ENCODE measurements around the gene MAD1L1. TPM values are rescaled to one million over a fixed set of nuclear protein-coding genes. Genes with fewer than 3 reads are reported as not detected.
"Not testable (repeated sequence)": the region's sequence is repeated elsewhere in the genome, so short reads cannot be mapped to it uniquely, and the experiment has no call there.

The MAD1L1 gene
- total and polyA plus RNA-seq, 2 donors (not counting 3 experiments of a cell fraction or from before 2014, with no cell fraction given), result 34.1 to 42.3 TPM

GRCh38 chr7:1829111-1829510 lies 403.6 kb downstream of the MAD1L1 start:
- no TSS peak for BruUV-seq (replicated peaks)
- Histone ChIP-seq H3K4me3 (replicated peaks in 1 of 3; ENCODE audit: insufficient read depth in 1 of 3, low read depth in 1 of 3, low read length in 3 of 3) (no peak overlapping the region), H3K9me1 (replicated peaks; ENCODE audit: control insufficient read depth, extremely low read depth, insufficient read depth, low read length) (no peaks in the 10 kb centered on the region), H3K36me3 (ENCODE audit: control insufficient read depth in 2 of 2, extremely low read depth in 1 of 2, insufficient read depth in 2 of 2, low read length in 2 of 2) (no peaks in the 10 kb centered on the region), H3K9ac (replicated peaks; ENCODE audit: extremely low read depth, insufficient read depth, low read length) (no peak overlapping the region), H3K79me2 (ENCODE audit: control insufficient read depth, insufficient read depth, low read length) (no peaks in the 10 kb centered on the region), H4K20me1 (replicated peaks; ENCODE audit: control insufficient read depth, extremely low read depth, insufficient read depth, low read length) (no peaks in the 10 kb centered on the region), H3K4me1 (ENCODE audit: control insufficient read depth, extremely low read depth, insufficient read depth, low read length) (no peaks in the 10 kb centered on the region), H2AFZ (ENCODE audit: low read depth, low read length) (no peak overlapping the region), H3K27me3 (ENCODE audit: control insufficient read depth in 2 of 2, insufficient read depth in 2 of 2, low read length in 2 of 2) (no peaks in the 10 kb centered on the region), H3K4me2 (ENCODE audit: insufficient read depth, low read length) (no peak overlapping the region), H3K27ac (ENCODE audit: insufficient read depth, low read depth, low read length) (no peak overlapping the region), H3K9me3 (replicated peaks; ENCODE audit: control insufficient read depth, insufficient read depth, low read length) (no peaks in the 10 kb centered on the region)
- POLR2A ChIA-PET, result no interaction called here
- dilution Hi-C loops (cut with MboI; ENCODE audit: extremely low pct_ligation_motif_present, low sequenced_read_pairs), result no loop called here
- intact Hi-C loops (cut with micrococcal nuclease), result no loop called here
- no peak for FAIRE-seq
- TF ChIP-seq GATA2 (IDR thresholded peaks at IDR 0.05; ENCODE audit: insufficient read depth, insufficient read length, low read depth, low read length) (no peak), EZH2 (IDR thresholded peaks at IDR 0.05; ENCODE audit: borderline replicate concordance, low read depth, low read length, severe bottlenecking) (no peak), MYC (IDR thresholded peaks at IDR 0.05; ENCODE audit: low read depth, low read length) (no peak), FOS (IDR thresholded peaks at IDR 0.05; ENCODE audit: borderline replicate concordance, insufficient read depth, low read length) (no peak), POLR2AphosphoS5 (IDR thresholded peaks at IDR 0.05; ENCODE audit: insufficient read depth, low read depth, low read length) (no peak), JUN (IDR thresholded peaks at IDR 0.05; ENCODE audit: borderline replicate concordance, insufficient read depth, insufficient read length, low read depth) (no peak), POLR2A (IDR thresholded peaks at IDR 0.05; ENCODE audit: low read depth, low read length) (no peak)
- TF ChIP-seq, protein P1, sequence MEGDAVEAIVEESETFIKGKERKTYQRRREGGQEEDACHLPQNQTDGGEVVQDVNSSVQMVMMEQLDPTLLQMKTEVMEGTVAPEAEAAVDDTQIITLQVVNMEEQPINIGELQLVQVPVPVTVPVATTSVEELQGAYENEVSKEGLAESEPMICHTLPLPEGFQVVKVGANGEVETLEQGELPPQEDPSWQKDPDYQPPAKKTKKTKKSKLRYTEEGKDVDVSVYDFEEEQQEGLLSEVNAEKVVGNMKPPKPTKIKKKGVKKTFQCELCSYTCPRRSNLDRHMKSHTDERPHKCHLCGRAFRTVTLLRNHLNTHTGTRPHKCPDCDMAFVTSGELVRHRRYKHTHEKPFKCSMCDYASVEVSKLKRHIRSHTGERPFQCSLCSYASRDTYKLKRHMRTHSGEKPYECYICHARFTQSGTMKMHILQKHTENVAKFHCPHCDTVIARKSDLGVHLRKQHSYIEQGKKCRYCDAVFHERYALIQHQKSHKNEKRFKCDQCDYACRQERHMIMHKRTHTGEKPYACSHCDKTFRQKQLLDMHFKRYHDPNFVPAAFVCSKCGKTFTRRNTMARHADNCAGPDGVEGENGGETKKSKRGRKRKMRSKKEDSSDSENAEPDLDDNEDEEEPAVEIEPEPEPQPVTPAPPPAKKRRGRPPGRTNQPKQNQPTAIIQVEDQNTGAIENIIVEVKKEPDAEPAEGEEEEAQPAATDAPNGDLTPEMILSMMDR (IDR thresholded peaks at IDR 0.05; ENCODE audit: extremely low read depth in 1 of 2, insufficient read depth in 1 of 2, low read depth in 1 of 2, low read length in 2 of 2), result no peak
- TF ChIP-seq, protein P2, sequence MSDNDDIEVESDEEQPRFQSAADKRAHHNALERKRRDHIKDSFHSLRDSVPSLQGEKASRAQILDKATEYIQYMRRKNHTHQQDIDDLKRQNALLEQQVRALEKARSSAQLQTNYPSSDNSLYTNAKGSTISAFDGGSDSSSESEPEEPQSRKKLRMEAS (IDR thresholded peaks at IDR 0.05; ENCODE audit: insufficient read depth, insufficient read length), result no peak
- DNase-seq (ENCODE audit: low read depth, low spot score), result no peak
- CTCF ChIA-PET, result no interaction called here

DNA sequence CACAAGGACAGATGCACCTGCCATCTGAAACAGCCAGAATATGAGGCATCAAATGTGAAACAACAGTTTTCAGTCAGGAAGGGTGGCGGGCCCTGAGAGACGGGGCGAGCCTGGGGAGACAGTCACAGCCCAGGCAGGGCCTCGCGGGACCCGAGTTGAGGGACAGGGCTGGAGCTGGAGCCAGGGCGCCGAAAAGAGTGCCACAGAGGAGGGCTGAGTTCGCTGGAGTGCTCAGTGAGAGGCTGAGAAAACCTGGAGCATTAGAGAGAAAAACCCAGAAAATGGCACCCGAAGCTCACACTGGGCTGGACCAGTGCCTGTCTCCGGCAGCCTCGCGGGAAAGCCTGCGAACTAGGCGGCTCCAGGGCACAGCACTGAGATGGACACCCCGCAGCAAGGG lies 404.6 kb downstream of the MAD1L1 start:
- H3K4me3 ChIP-seq (replicated peaks in 1 of 3; ENCODE audit: insufficient read depth in 1 of 3, low read depth in 1 of 3, low read length in 3 of 3); H3K27me3 ChIP-seq (ENCODE audit: control insufficient read depth in 2 of 2, insufficient read depth in 2 of 2, low read length in 2 of 2); H3K9ac ChIP-seq (replicated peaks; ENCODE audit: extremely low read depth, insufficient read depth, low read length); POLR2A ChIA-PET; H3K9me1 ChIP-seq (replicated peaks; ENCODE audit: control insufficient read depth, extremely low read depth, insufficient read depth, low read length); H3K4me1 ChIP-seq (ENCODE audit: control insufficient read depth, extremely low read depth, insufficient read depth, low read length); DNase-seq (ENCODE audit: low read depth, low spot score); H3K27ac ChIP-seq (ENCODE audit: insufficient read depth, low read depth, low read length); FAIRE-seq; intact Hi-C loops (cut with micrococcal nuclease); H3K36me3 ChIP-seq (ENCODE audit: control insufficient read depth in 2 of 2, extremely low read depth in 1 of 2, insufficient read depth in 2 of 2, low read length in 2 of 2); CTCF ChIA-PET; H2AFZ ChIP-seq (ENCODE audit: low read depth, low read length); H4K20me1 ChIP-seq (replicated peaks; ENCODE audit: control insufficient read depth, extremely low read depth, insufficient read depth, low read length); H3K9me3 ChIP-seq (replicated peaks; ENCODE audit: control insufficient read depth, insufficient read depth, low read length); BruUV-seq (replicated peaks); H3K79me2 ChIP-seq (ENCODE audit: control insufficient read depth, insufficient read depth, low read length); dilution Hi-C loops (cut with MboI; ENCODE audit: extremely low pct_ligation_motif_present, low sequenced_read_pairs); H3K4me2 ChIP-seq (ENCODE audit: insufficient read depth, low read length): not testable (repeated sequence)

- POLR2A ChIA-PET; intact Hi-C loops (cut with micrococcal nuclease); H3K79me2 ChIP-seq (ENCODE audit: control insufficient read depth, insufficient read depth, low read length); H3K36me3 ChIP-seq (ENCODE audit: control insufficient read depth in 2 of 2, extremely low read depth in 1 of 2, insufficient read depth in 2 of 2, low read length in 2 of 2); H3K4me1 ChIP-seq (ENCODE audit: control insufficient read depth, extremely low read depth, insufficient read depth, low read length); H4K20me1 ChIP-seq (replicated peaks; ENCODE audit: control insufficient read depth, extremely low read depth, insufficient read depth, low read length); H3K27ac ChIP-seq (ENCODE audit: insufficient read depth, low read depth, low read length); H3K9me3 ChIP-seq (replicated peaks; ENCODE audit: control insufficient read depth, insufficient read depth, low read length); H3K27me3 ChIP-seq (ENCODE audit: control insufficient read depth in 2 of 2, insufficient read depth in 2 of 2, low read length in 2 of 2); H3K9me1 ChIP-seq (replicated peaks; ENCODE audit: control insufficient read depth, extremely low read depth, insufficient read depth, low read length); BruUV-seq (replicated peaks); CTCF ChIA-PET; FAIRE-seq; H3K9ac ChIP-seq (replicated peaks; ENCODE audit: extremely low read depth, insufficient read depth, low read length); H3K4me3 ChIP-seq (replicated peaks in 1 of 3; ENCODE audit: insufficient read depth in 1 of 3, low read depth in 1 of 3, low read length in 3 of 3); H3K4me2 ChIP-seq (ENCODE audit: insufficient read depth, low read length); H2AFZ ChIP-seq (ENCODE audit: low read depth, low read length); DNase-seq (ENCODE audit: low read depth, low spot score); dilution Hi-C loops (cut with MboI; ENCODE audit: extremely low pct_ligation_motif_present, low sequenced_read_pairs): not testable (repeated sequence)
These were observed 405.2 kb downstream of the MAD1L1 start for GRCh38 chr7:1827521-1827981.
